ENCODE measurements around the gene PSAPL1.

PSAPL1 gene

GRCh38 chr4:7429601-7430078 is 5.1 kb downstream of the PSAPL1 start:
- no peak for DNase-seq

DNA sequence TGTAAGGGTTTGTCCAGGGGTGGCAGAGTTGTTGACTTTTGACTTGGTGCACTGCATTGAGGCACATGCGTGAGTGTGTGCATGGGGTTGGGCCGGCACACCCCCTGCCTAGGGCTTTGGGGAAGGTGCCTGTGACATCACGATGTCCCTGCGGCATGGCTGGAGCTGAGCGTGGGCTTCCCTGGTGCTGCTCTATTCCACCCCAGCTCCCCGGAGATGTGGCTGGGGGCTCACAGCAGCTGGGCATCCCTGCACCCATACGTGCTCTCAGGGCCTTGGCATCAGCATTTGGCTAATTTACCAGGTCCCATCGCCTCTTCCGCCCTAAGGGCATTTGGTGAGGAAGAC is 5.7 kb downstream of the PSAPL1 start:
- no peak for DNase-seq

- DNase-seq = no peak
Observed at GRCh38 chr4:7428261-7429068, 6.3 kb downstream of the PSAPL1 start.

- DNase-seq = no peak
Observed at GRCh38 chr4:7427831-7428260, 6.9 kb downstream of the PSAPL1 start.

- no peak for DNase-seq
Observed at GRCh38 chr4:7427361-7427760, 7.4 kb downstream of the PSAPL1 start.

- DNase-seq = no peak
Observed at GRCh38 chr4:7426525-7427171, 8.1 kb downstream of the PSAPL1 start.

DNA sequence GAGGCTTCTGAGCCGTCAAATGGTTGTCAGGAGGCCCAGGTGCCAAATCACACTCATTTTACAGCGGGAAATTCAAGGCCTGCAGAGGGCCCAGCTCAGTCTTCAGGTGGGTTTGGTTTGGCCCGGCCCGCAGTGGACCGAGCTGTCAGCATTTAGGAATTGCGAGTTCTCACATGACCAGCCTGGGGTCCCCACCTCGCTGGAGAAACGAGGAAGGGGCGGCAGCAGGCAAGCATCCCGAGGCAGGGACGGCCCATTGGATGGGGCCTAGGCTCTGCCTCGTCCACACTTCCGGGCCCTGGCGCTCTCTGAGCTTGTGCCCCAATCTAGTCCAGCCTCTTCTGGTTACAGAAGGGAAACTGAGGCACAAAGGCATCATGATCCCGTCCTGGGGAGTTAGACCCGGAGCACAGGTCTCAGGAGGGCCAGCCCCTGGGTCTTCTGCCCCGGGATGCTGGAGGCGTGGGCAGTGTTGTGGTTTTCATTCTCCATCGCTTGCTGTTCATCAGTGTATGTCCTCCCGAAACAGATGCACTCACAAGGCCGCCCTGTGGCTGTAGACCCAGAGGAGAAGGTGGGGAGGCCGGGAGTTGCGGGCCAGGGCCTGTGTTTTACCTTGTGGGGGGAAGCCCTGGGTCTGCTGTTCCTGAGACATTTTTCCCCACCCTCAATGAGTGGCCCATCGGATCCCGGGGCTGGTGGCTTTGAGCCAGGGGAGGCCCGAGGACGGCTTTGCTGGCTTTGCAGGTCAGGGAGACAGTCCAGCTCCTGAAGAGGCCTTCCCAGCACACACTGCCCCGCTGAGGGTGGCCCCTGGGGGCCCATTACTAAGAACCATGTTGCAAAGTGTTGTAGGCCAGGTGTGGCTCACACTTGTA is 8.9 kb downstream of the PSAPL1 start:
- no peak for DNase-seq

DNA sequence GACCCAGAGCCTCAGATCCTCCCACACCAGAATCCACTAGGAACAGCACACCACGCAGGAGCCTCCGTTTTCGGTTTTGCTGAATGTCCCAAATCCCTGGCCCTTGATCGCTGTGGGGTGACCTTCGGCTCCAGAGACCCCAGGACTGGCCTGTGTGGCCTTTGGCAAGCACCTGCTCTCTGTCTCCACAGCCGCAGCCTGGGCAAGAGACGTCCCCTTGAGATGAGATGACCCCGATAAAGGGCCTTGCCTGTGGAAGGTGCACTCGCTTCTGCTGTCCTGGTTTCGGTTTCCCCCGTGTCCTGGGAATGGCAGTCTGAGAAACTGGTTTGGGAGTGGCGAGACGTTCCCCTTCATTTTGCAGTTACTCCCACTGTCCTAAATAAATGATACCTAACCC is 9.6 kb downstream of the PSAPL1 start:
- DNase-seq = no peak

GRCh38 chr4:7424553-7425111 is 10.1 kb downstream of the PSAPL1 start:
- no peak for DNase-seq

GRCh38 chr4:7423801-7424552 is 10.8 kb downstream of the PSAPL1 start:
- DNase-seq = no peak

DNA sequence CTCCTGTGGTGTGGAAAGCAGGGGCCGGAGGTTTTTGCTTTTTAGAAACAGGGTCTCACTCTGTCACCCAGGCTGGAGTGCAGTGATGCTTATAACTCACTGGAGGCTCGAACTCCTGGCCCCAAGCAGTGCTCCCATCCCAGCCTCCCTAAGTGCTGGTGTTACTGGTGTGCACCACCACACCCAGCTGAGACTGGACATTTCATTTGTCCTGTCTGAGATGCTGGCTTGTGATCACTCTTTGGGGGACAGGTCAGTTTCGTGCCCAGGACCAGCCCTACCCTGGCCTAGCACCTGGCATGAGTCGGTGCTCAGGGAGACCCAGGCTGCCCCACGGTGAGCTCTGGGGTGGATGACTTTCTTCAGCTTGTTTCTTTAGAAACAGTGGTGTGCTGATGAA is 11.3 kb downstream of the PSAPL1 start:
- no peak for DNase-seq

- DNase-seq = no peak
Observed at GRCh38 chr4:7422898-7423180, 11.9 kb downstream of the PSAPL1 start.

GRCh38 chr4:7422151-7422897 is 12.4 kb downstream of the PSAPL1 start:
- no peak for DNase-seq

GRCh38 chr4:7421356-7422150 is 13.2 kb downstream of the PSAPL1 start:
- DNase-seq = no peak

- no peak for DNase-seq
Observed at GRCh38 chr4:7420661-7421040, 14.1 kb downstream of the PSAPL1 start.

DNA sequence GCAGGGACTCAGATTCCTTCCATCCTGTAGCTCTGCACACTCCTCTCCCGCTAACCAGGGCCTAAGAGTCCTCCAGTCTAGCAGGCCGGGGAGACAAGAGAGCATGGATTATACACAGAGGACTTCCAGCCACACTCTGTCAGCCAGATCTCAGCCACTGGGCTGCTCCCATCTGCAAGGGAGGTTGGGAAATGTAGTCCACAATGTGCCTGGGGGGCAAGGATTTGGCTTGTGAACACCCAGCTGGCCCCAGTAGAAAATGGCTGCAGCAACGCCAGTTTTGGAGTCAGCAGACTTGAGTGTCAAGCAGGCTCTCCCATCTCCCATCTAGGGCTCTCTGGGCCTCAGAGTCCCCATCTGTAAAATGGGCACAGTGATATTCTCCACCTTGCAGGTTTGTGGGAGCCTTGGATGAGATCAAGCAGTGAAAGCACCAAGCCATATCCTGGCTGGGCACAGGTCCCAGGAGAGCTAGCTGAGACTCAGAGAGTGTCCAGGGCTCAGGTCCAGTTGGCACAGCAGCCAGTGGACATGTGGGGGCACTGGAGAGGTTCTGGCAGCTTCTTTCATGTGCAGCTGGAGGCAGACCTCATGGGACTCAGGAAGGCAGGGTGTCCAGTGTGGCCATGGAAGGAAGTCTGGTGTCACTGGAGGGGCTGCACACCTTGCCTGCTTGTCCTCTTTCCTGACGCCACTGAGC is 14.6 kb downstream of the PSAPL1 start:
- no peak for DNase-seq

GRCh38 chr4:7418131-7418943 is 16.4 kb downstream of the PSAPL1 start:
- no peak for DNase-seq

DNA sequence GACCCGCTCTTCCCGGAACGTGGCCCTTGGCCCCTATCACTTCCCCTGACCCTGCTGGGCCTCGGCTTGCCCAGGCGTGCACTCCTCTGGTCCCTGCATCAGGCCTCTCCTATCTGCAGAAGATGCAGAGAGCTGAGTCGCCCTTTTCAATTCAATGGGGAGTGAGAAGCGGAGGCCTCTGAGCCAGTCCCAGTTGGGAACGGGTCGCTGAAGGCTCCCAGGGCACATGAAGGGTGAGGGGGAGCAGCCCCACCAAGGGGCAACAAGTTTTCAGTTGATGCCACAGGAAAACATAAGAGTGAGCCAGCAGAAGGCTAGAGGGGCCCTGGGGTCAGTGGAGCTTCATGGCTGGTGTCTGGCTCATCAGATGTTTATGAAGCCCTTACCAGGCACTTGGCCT is 17.1 kb downstream of the PSAPL1 start:
- no peak for DNase-seq

DNA sequence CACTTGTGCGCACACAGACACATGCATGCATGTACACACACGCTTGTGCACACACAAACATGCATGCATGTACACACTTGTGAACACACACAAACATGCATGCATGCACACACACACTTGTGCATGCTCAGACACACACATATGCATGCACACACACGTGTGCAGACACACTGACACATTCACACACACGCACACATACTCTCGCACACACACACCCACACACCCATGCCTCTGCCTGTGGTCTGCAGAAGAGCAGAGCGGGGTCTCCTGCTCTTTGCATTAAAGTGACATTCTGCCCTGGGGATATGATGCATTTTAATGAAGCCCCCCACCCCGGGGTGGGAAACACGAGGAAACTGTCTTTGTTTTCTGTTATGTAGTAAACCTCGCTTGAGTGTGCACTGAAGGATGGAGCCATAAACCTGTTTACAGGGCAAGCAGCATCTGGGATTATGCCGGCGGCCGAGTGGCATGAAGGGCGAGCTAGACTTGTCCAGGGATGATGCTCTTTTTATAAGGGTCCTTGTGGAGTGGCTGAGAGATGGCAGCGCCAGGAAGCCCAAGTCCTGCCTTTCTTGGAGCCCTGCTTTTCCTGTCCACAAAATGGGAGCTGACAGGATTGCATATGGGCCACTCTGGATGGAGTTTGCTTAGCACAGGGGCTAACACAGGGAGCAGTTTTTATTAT is 17.8 kb downstream of the PSAPL1 start:
- DNase-seq = no peak

All from SIG-M5 (cell line).